Middle frontal gyrus (tissue), 1 donor: ENCODE data around the gene NNMT.

ENCODE experiments used
- DNase-seq: peaks from one replicate; pipeline ENCODE4 v3.0.0-alpha.2; 2015; ENCODE audit warnings: low spot score; ENCODE audit errors: extremely low spot score

Gene NNMT

GRCh38 chr11:114344494-114344893 lies 48.3 kb downstream of the NNMT start:
- no peak for DNase-seq

- DNase-seq = no peak
Measured at GRCh38 chr11:114345575-114346222, 49.5 kb downstream of the NNMT start.

GRCh38 chr11:114346709-114347141 lies 50.5 kb downstream of the NNMT start:
- no peak for DNase-seq

- DNase-seq = no peak
Measured at GRCh38 chr11:114348200-114349191, 52.3 kb downstream of the NNMT start.

- no peak for DNase-seq
Measured at GRCh38 chr11:114350022-114350421, 53.8 kb downstream of the NNMT start.

- DNase-seq = no peak
Measured at GRCh38 chr11:114353443-114353842, 57.2 kb downstream of the NNMT start.

- no peak for DNase-seq
Measured at GRCh38 chr11:114354076-114354475, 57.9 kb downstream of the NNMT start.

- DNase-seq = no peak
Measured at GRCh38 chr11:114358716-114359115, 62.5 kb downstream of the NNMT start.

GRCh38 chr11:114359342-114359741 lies 63.1 kb downstream of the NNMT start:
- no peak for DNase-seq

- no peak for DNase-seq
Measured at GRCh38 chr11:114362326-114362725, 66.1 kb downstream of the NNMT start.

GRCh38 chr11:114362958-114363357 lies 66.8 kb downstream of the NNMT start:
- no peak for DNase-seq
